Ishikawa (cell line): ENCODE results near the gene CCDC146.

Source experiments
- CEBPB ChIP-seq: IDR thresholded peaks from 2 replicates; pipeline ENCODE4 v1.6.1; 2012
- CREB1 ChIP-seq: IDR thresholded peaks from 2 replicates; pipeline ENCODE4 v1.6.1; 2012; ENCODE audit warnings: low read depth
- EGR1 ChIP-seq: IDR thresholded peaks from 2 replicates; pipeline ENCODE4 v1.6.1; 2012
- EP300 ChIP-seq: IDR thresholded peaks from 2 replicates; pipeline ENCODE4 v1.6.1; 2012; ENCODE audit warnings: borderline replicate concordance
- FOXM1 ChIP-seq: IDR thresholded peaks from 2 replicates; pipeline ENCODE4 v1.6.1; 2012; ENCODE audit warnings: low read depth, borderline replicate concordance
- NFIC ChIP-seq: IDR thresholded peaks from 2 replicates; pipeline ENCODE4 v1.6.1; 2012
- RAD21 ChIP-seq: IDR thresholded peaks from 2 replicates; pipeline ENCODE4 v1.6.1; 2012; ENCODE audit warnings: low read depth
- TAF1 ChIP-seq: IDR thresholded peaks from 2 replicates; pipeline ENCODE4 v1.6.1; 2012; ENCODE audit warnings: low read depth, mild to moderate bottlenecking
- TCF12 ChIP-seq: IDR thresholded peaks from 2 replicates; pipeline ENCODE4 v1.6.1; 2012; ENCODE audit warnings: low read depth
- TEAD4 ChIP-seq: IDR thresholded peaks from 2 replicates; pipeline ENCODE4 v1.6.1; 2012
- USF1 ChIP-seq: IDR thresholded peaks from 2 replicates; pipeline ENCODE4 v1.6.1; 2012
- YY1 ChIP-seq: IDR thresholded peaks from 2 replicates; pipeline ENCODE4 v1.6.1; 2012; ENCODE audit warnings: low read depth
- ZBTB7A ChIP-seq: IDR thresholded peaks from 2 replicates; pipeline ENCODE4 v1.6.1; 2012; ENCODE audit warnings: low read depth
- TF ChIP-seq, protein P1 (sequence below): IDR thresholded peaks from 2 replicates; pipeline ENCODE4 v1.6.1; 2012; ENCODE audit warnings: low read depth, mild to moderate bottlenecking
- TF ChIP-seq, protein P2 (sequence below): IDR thresholded peaks from 2 replicates; pipeline ENCODE4 v1.6.1; 2012

Gene CCDC146

DNA sequence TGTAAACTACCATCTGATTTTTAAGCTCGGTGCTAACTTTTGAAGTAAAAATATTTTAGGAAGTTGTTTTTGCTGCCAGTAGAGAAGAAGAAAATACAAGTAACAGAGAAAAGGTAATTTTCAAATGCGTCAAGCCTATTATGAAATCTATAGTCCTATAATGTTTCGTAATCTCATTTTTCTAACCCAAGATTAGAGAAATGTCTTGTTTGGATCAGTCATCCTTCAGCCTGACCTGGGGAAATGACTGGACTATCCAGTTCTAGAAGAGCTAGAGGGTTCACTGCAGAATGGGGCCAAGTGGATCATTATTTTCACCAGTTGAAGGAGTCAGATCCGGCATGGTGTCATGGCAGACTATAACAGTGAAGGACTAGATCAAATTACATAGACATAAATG, 139.9 kb downstream of the CCDC146 start:
- TF ChIP-seq, protein P1, sequence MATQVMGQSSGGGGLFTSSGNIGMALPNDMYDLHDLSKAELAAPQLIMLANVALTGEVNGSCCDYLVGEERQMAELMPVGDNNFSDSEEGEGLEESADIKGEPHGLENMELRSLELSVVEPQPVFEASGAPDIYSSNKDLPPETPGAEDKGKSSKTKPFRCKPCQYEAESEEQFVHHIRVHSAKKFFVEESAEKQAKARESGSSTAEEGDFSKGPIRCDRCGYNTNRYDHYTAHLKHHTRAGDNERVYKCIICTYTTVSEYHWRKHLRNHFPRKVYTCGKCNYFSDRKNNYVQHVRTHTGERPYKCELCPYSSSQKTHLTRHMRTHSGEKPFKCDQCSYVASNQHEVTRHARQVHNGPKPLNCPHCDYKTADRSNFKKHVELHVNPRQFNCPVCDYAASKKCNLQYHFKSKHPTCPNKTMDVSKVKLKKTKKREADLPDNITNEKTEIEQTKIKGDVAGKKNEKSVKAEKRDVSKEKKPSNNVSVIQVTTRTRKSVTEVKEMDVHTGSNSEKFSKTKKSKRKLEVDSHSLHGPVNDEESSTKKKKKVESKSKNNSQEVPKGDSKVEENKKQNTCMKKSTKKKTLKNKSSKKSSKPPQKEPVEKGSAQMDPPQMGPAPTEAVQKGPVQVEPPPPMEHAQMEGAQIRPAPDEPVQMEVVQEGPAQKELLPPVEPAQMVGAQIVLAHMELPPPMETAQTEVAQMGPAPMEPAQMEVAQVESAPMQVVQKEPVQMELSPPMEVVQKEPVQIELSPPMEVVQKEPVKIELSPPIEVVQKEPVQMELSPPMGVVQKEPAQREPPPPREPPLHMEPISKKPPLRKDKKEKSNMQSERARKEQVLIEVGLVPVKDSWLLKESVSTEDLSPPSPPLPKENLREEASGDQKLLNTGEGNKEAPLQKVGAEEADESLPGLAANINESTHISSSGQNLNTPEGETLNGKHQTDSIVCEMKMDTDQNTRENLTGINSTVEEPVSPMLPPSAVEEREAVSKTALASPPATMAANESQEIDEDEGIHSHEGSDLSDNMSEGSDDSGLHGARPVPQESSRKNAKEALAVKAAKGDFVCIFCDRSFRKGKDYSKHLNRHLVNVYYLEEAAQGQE, result no peak
- TF ChIP-seq USF1 (no peak), YY1 (no peak), TEAD4 (no peak), CREB1 (no peak), TAF1 (no peak), RAD21 (no peak), TCF12 (no peak)

- TF ChIP-seq, protein P1, result no peak
- TF ChIP-seq FOXM1, result no peak
- TF ChIP-seq EP300, result no peak
- TF ChIP-seq TEAD4, result no peak
- TF ChIP-seq ZBTB7A, result no peak
- TF ChIP-seq TAF1, result no peak
- no peak for TF ChIP-seq NFIC
- no peak for TF ChIP-seq CEBPB
- TF ChIP-seq USF1, result no peak
- TF ChIP-seq YY1, result no peak
- no peak for TF ChIP-seq TCF12
- TF ChIP-seq, protein P2, sequence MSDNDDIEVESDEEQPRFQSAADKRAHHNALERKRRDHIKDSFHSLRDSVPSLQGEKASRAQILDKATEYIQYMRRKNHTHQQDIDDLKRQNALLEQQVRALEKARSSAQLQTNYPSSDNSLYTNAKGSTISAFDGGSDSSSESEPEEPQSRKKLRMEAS, result no peak
- TF ChIP-seq EGR1, result no peak
- no peak for TF ChIP-seq RAD21
- TF ChIP-seq CREB1, result no peak
These were observed 143.3 kb downstream of the CCDC146 start for GRCh38 chr7:77265666-77266065.

GRCh38 chr7:77266291-77266794, 143.9 kb downstream of the CCDC146 start:
- TF ChIP-seq RAD21 (no peak), FOXM1 (no peak), YY1 (no peak), EP300 (no peak), USF1 (no peak), TEAD4 (no peak), TCF12 (no peak), NFIC (no peak), EGR1 (no peak), CEBPB (no peak), ZBTB7A (no peak), TAF1 (no peak), CREB1 (no peak)
- TF ChIP-seq, protein P2, result no peak
- TF ChIP-seq, protein P1, result no peak

- TF ChIP-seq RAD21, result no peak
- no peak for TF ChIP-seq YY1
- TF ChIP-seq USF1, result no peak
- no peak for TF ChIP-seq TEAD4
- TF ChIP-seq CEBPB, result no peak
- no peak for TF ChIP-seq EP300
- TF ChIP-seq, protein P1, result no peak
- TF ChIP-seq, protein P2, result no peak
- TF ChIP-seq FOXM1, result no peak
- TF ChIP-seq TCF12, result no peak
These were observed 147.1 kb downstream of the CCDC146 start for GRCh38 chr7:77269360-77270093.
